CD14-positive monocyte (primary cell): Measurements from ENCODE around the gene IGSF10. TPM values are rescaled to one million over a fixed set of nuclear protein-coding genes. Genes with fewer than 3 reads are reported as not detected.

Source experiments
- DNase-seq, 3 donors: peaks; one replicate each; pipeline ENCODE4 v3.0.0-alpha.2; 2011 to 2022
- H2AFZ ChIP-seq: 2 replicates; pipeline ENCODE4 v1.6.0; 2012; ENCODE audit warnings: mild to moderate bottlenecking, low read depth, low read length, inconsistent platforms; ENCODE audit not compliant: insufficient read depth, poor library complexity, severe bottlenecking
- H3K27ac ChIP-seq, 2 donors: 1 replicate in 1 of 2; 2 replicates in 1 of 2; pipeline ENCODE4 v1.5.1; 2012 to 2013; ENCODE audit warnings: low read length in 2 of 2, control low read depth in 1 of 2, inconsistent platforms in 1 of 2, low read depth in 1 of 2, mild to moderate bottlenecking in 1 of 2
- H3K27me3 ChIP-seq, 2 donors: one replicate each; pipeline versions ENCODE4 v1.6.0 to v1.6.1; 2011 to 2013; ENCODE audit warnings: low read length in 2 of 2; ENCODE audit not compliant: control insufficient read depth in 2 of 2, insufficient read depth in 2 of 2
- H3K36me3 ChIP-seq, 2 donors: replicated peaks in 1 of 2; 1 replicate in 1 of 2; 2 replicates in 1 of 2; pipeline versions ENCODE4 v1.5.1 to v1.6.1; 2012 to 2013; ENCODE audit warnings: low read length in 2 of 2, control low read depth in 1 of 2, inconsistent platforms in 1 of 2, mild to moderate bottlenecking in 1 of 2; ENCODE audit not compliant: insufficient read depth in 2 of 2, control insufficient read depth in 1 of 2
- H3K4me1 ChIP-seq, 2 donors: 1 replicate in 1 of 2; 2 replicates in 1 of 2; pipeline versions ENCODE4 v1.5.1 to v1.6.1; 2012 to 2013; ENCODE audit warnings: low read length in 2 of 2, control low read depth in 1 of 2, inconsistent platforms in 1 of 2, mild to moderate bottlenecking in 1 of 2, moderate library complexity in 1 of 2; ENCODE audit not compliant: insufficient read depth in 2 of 2, control insufficient read depth in 1 of 2
- H3K4me2 ChIP-seq: replicated peaks from 2 replicates; pipeline ENCODE3; 2012; ENCODE audit warnings: low read length, moderate library complexity, mild to moderate bottlenecking; ENCODE audit not compliant: poor library complexity, severe bottlenecking; ENCODE audit errors: extremely low read depth
- H3K4me3 ChIP-seq, 3 experiments: fragments of 200-600 bp in 1 of 3; sonication (generic) in 1 of 3; replicated peaks in 1 of 3; 1 replicate in 2 of 3; 2 replicates in 1 of 3; pipeline ENCODE4 v1.5.1; 2011 to 2013; ENCODE audit warnings: low read length in 3 of 3, mild to moderate bottlenecking in 3 of 3, control low read depth in 2 of 3, low read depth in 2 of 3, inconsistent platforms in 1 of 3, moderate library complexity in 1 of 3
- H3K79me2 ChIP-seq: 2 replicates; pipeline ENCODE4 v1.6.0; 2012; ENCODE audit warnings: mild to moderate bottlenecking, control low read depth, inconsistent platforms, low read length, moderate library complexity; ENCODE audit not compliant: insufficient read depth
- H3K9ac ChIP-seq: 2 replicates; pipeline ENCODE4 v1.6.0; 2017; ENCODE audit warnings: low read length, mild to moderate bottlenecking; ENCODE audit not compliant: insufficient read depth, poor library complexity, severe bottlenecking
- H3K9me3 ChIP-seq, 2 donors: replicated peaks in 1 of 2; 1 replicate in 1 of 2; 2 replicates in 1 of 2; pipeline versions ENCODE4 v1.5.1 to v1.6.1; 2012 to 2013; ENCODE audit warnings: low read length in 2 of 2, control low read depth in 1 of 2; ENCODE audit not compliant: control insufficient read depth in 1 of 2, insufficient read depth in 1 of 2
- H4K20me1 ChIP-seq: 2 replicates; pipeline ENCODE4 v1.6.0; 2012; ENCODE audit warnings: mild to moderate bottlenecking, low read length, control low read depth, moderate library complexity; ENCODE audit not compliant: insufficient read depth
- H3K27ac Mint-ChIP-seq, 7 donors: one replicate each; pipeline ENCODE4 v1.8.0; 2020; ENCODE audit warnings: mild to moderate bottlenecking in 7 of 7, mixed read lengths in 7 of 7, moderate library complexity in 6 of 7, inconsistent platforms in 2 of 7
- H3K27me3 Mint-ChIP-seq, 3 donors: one replicate each; pipeline ENCODE4 v1.8.0; 2021 to 2022; ENCODE audit warnings: low read depth in 3 of 3, mild to moderate bottlenecking in 3 of 3, mixed read lengths in 3 of 3, moderate library complexity in 3 of 3, inconsistent platforms in 1 of 3
- H3K36me3 Mint-ChIP-seq, 2 donors: one replicate each; pipeline ENCODE4 v1.8.0; 2020; ENCODE audit warnings: mixed read lengths in 2 of 2, inconsistent platforms in 1 of 2, mild to moderate bottlenecking in 1 of 2
- H3K4me1 Mint-ChIP-seq: one replicate; pipeline ENCODE4 v1.8.0; 2020; ENCODE audit warnings: mild to moderate bottlenecking, mixed read lengths
- H3K4me3 Mint-ChIP-seq, 2 donors: one replicate each; pipeline ENCODE4 v1.8.0; 2020; ENCODE audit warnings: mild to moderate bottlenecking in 2 of 2, mixed read lengths in 2 of 2, moderate library complexity in 1 of 2
- H3K9me3 Mint-ChIP-seq, 7 donors: one replicate each; pipeline ENCODE4 v1.8.0; 2020 to 2022; ENCODE audit warnings: mixed read lengths in 7 of 7, mild to moderate bottlenecking in 6 of 7, moderate library complexity in 6 of 7, inconsistent platforms in 2 of 7
- CTCF ChIP-seq: fragments of 200-600 bp; IDR thresholded peaks from one replicate; pipeline ENCODE4 v1.8.0; 2022; ENCODE audit warnings: antibody characterized with exemption, mild to moderate bottlenecking
- WGBS: methylation state at CpG from one replicate; pipeline ENCODE4 v1.1.5; 2013; ENCODE audit warnings: missing lambda C conversion rate; ENCODE audit not compliant: insufficient coverage; 5-methylcytosine and 5-hydroxymethylcytosine counted together
- intact Hi-C, 2 donors: fragments of 100-400 bp; cut with micrococcal nuclease; formaldehyde crosslinking; loops; one replicate each; pipeline versions ENCODE4 v1.15.0 to v1.15.1; 2023
- polyA plus RNA-seq, 3 donors: library from polyadenylated mRNA; depleted of rRNA in 1 of 3; unstranded in 2 of 3; stranded (reverse) in 1 of 3; fragments of 300-500 nt in 2 of 3; fragments of >200 nt in 1 of 3; fragmentation: Illumina TruSeq in 2 of 3; gene quantifications; 1 replicate in 2 of 3; 2 replicates in 1 of 3; pipeline ENCODE4 v1.2.3, GENCODE V29; 2012 to 2021

The IGSF10 gene
- polyA plus RNA-seq, 3 donors: 0.05 to 0.29 TPM; not detected in 1

- no peaks in the 10 kb centered on the region for H3K9me3 ChIP-seq
- H2AFZ ChIP-seq: no peak overlapping the region
- H3K4me1 Mint-ChIP-seq: peaks cover 5% of the 10 kb centered on the region
- no peak overlapping the region for H3K4me2 ChIP-seq
- H3K27ac ChIP-seq: no peak overlapping the region
- no peaks in the 10 kb centered on the region for H4K20me1 ChIP-seq
- H3K4me3 ChIP-seq: no peak overlapping the region
- H3K9me3 Mint-ChIP-seq: no peaks in the 10 kb centered on the region
- TF ChIP-seq CTCF: no peak
- no peaks in the 10 kb centered on the region for H3K27me3 ChIP-seq
- H3K79me2 ChIP-seq: no peaks in the 10 kb centered on the region
- no peaks in the 10 kb centered on the region for H3K36me3 Mint-ChIP-seq
- intact Hi-C loops: loop anchor here in 1 of 2 donors (10.0 kb wide), 1 partner anchor 404 kb away; no protein-coding TSS in a partner anchor
- no peak overlapping the region for H3K27ac Mint-ChIP-seq
- 92% methylated on average over 2 of the region's 5 CpGs for WGBS
- H3K27me3 Mint-ChIP-seq: no peaks in the 10 kb centered on the region
- DNase-seq: no peak
- no peak overlapping the region for H3K9ac ChIP-seq
- peaks cover 4 to 5% of the 10 kb centered on the region in 2 donors for H3K4me1 ChIP-seq
- no peak overlapping the region for H3K4me3 Mint-ChIP-seq
- no peaks in the 10 kb centered on the region for H3K36me3 ChIP-seq
Measured at GRCh38 chr3:151430821-151431484, 29.9 kb downstream of the IGSF10 start.

GRCh38 chr3:151428386-151428785 lies 32.5 kb downstream of the IGSF10 start:
- no peaks in the 10 kb centered on the region for H3K36me3 Mint-ChIP-seq
- no peak for TF ChIP-seq CTCF
- H3K4me3 Mint-ChIP-seq: no peak overlapping the region
- no peaks in the 10 kb centered on the region for H3K27me3 Mint-ChIP-seq
- intact Hi-C loops: no loop called here
- no peak overlapping the region for H3K27ac Mint-ChIP-seq
- Histone ChIP-seq H2AFZ (no peak overlapping the region), H3K27ac (no peak overlapping the region), H3K79me2 (no peaks in the 10 kb centered on the region), H3K36me3 (no peaks in the 10 kb centered on the region), H3K4me3 (no peak overlapping the region), H3K4me2 (no peak overlapping the region), H3K9me3 (no peaks in the 10 kb centered on the region), H3K4me1 (peaks cover 4 to 5% of the 10 kb centered on the region in 2 donors), H3K27me3 (no peaks in the 10 kb centered on the region), H3K9ac (no peak overlapping the region), H4K20me1 (no peaks in the 10 kb centered on the region)
- H3K4me1 Mint-ChIP-seq: peaks cover 6% of the 10 kb centered on the region
- no peaks in the 10 kb centered on the region for H3K9me3 Mint-ChIP-seq
- WGBS: 100% methylated on average over 1 of the region's 2 CpGs
- DNase-seq: no peak
